Fibroblast of skin of abdomen (primary cell): Measurements from ENCODE around the gene CSF1.

Experiments used
- DNase-seq: peaks from one replicate; pipeline ENCODE4 v3.0.0-alpha.2; 2013

The CSF1 gene

DNA sequence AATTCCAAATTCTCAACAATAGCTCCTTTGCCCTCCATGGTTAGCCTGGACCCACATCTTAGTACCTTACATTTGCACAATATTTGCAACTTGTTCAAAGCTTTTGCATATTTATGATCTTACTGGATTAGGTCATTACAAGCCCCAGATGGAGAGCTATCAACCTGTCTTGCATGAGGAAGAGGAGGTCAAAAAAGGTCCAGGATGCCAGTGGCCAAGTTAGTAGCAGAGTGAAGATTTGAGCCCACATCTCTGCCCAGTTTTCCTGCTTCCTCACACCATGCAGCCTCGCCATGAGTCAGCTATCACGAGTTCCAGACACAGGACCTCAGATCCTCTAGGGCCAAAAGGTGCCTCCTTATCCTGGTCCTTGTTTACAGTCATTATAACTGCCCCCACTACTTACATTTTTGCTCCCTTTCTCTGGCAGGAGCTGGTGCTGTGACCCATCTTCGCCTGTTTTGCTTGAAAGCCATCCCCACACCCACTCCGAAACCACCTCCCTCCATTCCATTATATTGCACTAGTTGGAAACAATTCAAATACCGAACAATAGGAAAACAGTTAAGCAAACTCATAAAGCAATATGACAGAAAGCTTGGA lies 68.9 kb downstream of the CSF1 start:
- no peak for DNase-seq
